ENCODE data around the gene INHBB.
A peak's percentile ranks its signal among the peaks of the same experiment; 100 is the strongest.

Gene INHBB

DNA sequence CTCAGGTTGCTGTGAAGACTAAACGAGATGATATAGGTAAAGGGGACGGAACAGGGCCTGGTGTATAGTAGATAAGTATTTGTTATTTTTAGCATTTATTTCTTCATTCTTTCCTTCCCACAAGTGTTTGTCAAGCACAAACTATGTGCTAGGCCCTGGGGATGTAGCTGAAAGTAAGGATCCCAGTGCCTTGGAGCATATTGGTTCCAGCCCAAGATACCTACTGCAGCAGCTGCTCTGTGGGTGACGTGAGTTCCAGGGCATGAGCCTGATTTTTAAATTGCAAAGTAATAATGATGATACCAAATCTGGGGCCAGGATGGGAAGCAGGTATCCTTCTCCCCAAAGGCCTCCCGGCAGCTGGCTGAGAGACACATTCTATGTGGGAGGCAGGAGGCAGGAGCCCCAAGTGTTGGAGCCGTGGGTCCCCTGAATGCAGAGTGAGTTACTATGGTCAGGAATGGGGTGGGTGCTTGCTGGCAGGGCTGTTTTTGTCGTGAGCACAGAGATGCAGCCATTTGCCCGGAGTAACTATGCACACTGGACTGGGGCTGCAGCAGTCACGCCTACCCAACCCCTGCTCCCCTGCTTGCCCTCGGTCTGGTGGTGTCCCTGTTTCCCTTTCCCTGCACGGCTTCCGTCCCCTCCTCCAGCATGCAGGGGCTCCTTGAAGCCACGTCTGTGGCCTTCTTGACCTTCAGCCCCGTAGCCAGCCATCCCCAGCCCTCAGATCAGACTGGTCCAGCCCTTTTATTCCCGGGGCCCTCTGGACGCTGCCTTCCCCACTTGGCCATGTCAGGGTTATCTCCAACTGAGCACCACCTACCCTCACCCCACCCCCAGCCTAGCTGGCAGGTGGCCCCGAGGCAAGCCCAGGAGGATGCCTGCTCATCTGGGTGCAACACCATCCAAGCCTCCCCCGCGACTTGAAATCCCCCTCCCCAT is 52.4 kb downstream of the INHBB start:
- DNase-seq (ENCODE audit: low read depth): peak; percentile 33

- DNase-seq (ENCODE audit: low read depth): no peak
Observed at GRCh38 chr2:120398996-120399888, 53.3 kb downstream of the INHBB start.

GRCh38 chr2:120399889-120400240 is 53.9 kb downstream of the INHBB start:
- DNase-seq (ENCODE audit: low read depth): no peak

DNA sequence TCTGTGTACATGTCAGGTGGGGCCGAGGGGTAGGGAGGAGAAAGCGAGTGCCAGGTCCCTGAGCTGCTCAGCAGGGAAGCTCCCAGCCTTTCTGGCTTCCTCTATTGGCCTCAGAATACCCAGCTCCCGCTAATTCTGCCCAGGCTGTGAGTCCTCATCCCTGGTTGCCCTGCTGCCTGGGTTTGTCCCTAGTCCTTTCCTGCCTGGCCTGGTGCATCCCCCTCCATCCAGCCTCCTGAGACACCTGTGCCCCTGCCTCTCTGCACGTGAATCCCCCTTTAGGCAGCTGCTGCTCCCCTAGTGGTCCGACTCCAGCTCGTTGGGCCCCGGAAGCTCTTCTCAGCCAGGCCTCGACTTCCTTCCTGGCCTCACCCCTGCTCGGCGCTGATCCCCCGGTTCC is 54.6 kb downstream of the INHBB start:
- no peak for DNase-seq (ENCODE audit: low read depth)
